Activated CD4-positive, alpha-beta memory T cell treated with anti-CD3 and anti-CD28 coated beads for 36 hours (primary cell): ENCODE measurements around the gene ROR2. TPM values are rescaled to one million over a fixed set of nuclear protein-coding genes. Genes with fewer than 3 reads are reported as not detected.

Experiments
- CTCF ChIA-PET: fragments of 350-600 bp; sonication (Branson Sonifier 250); formaldehyde crosslinking; loops from one replicate; lab custom pipeline; 2021; ENCODE audit warnings: antibody characterized with exemption, inconsistent platforms; lab: Charles Lee
- POLR2A ChIA-PET: fragments of 350-600 bp; sonication (Branson Sonifier 250); formaldehyde crosslinking; loops from one replicate; lab custom pipeline; 2021; ENCODE audit warnings: antibody characterized with exemption; lab: Charles Lee
- DNase-seq: peaks from one replicate; pipeline ENCODE4 v3.0.0-alpha.2; 2020
- H3K27ac Mint-ChIP-seq: one replicate; pipeline ENCODE4 v1.8.0; 2021; ENCODE audit warnings: mixed read lengths
- H3K27me3 Mint-ChIP-seq: one replicate; pipeline ENCODE4 v1.8.0; 2021; ENCODE audit warnings: mixed read lengths
- H3K36me3 Mint-ChIP-seq: one replicate; pipeline ENCODE4 v1.8.0; 2021; ENCODE audit warnings: mixed read lengths
- H3K4me1 Mint-ChIP-seq: one replicate; pipeline ENCODE4 v1.8.0; 2021; ENCODE audit warnings: low read depth, mixed read lengths
- H3K4me3 Mint-ChIP-seq: one replicate; pipeline ENCODE4 v1.8.0; 2021; ENCODE audit warnings: mild to moderate bottlenecking, mixed read lengths
- H3K9me3 Mint-ChIP-seq: one replicate; pipeline ENCODE4 v1.8.0; 2021; ENCODE audit warnings: mixed read lengths
- intact Hi-C: fragments of 100-400 bp; cut with micrococcal nuclease; formaldehyde crosslinking; loops from one replicate; pipeline ENCODE4 v1.15.1; 2023
- total RNA-seq, 2 experiments: library from RNA; stranded (reverse); gene quantifications; one replicate each; pipeline ENCODE4 v1.2.3, GENCODE V29; 2021

The ROR2 gene
- total RNA-seq, 2 experiments from 2014 or later: 0.05 to 0.31 TPM

- peaks cover 6% of the 10 kb centered on the region for H3K27me3 Mint-ChIP-seq
- intact Hi-C loops: no loop called here
- no peak overlapping the region for H3K4me3 Mint-ChIP-seq
- no peaks in the 10 kb centered on the region for H3K36me3 Mint-ChIP-seq
- CTCF ChIA-PET: no interaction called here
- H3K4me1 Mint-ChIP-seq: peaks cover 8% of the 10 kb centered on the region
- POLR2A ChIA-PET: no interaction called here
- H3K27ac Mint-ChIP-seq: no peak overlapping the region
- DNase-seq: no peak
- peaks cover 5% of the 10 kb centered on the region for H3K9me3 Mint-ChIP-seq
Measured at GRCh38 chr9:91785447-91785842, 164.6 kb downstream of the ROR2 start.

- intact Hi-C loops: no loop called here
- ChIA-PET POLR2A (no interaction called here), CTCF (no interaction called here)
- no peak for DNase-seq
- Mint-ChIP-seq H3K4me3 (no peak overlapping the region), H3K36me3 (no peaks in the 10 kb centered on the region), H3K27me3 (peaks cover 6% of the 10 kb centered on the region), H3K9me3 (peaks cover 5% of the 10 kb centered on the region), H3K4me1 (peaks cover 8% of the 10 kb centered on the region), H3K27ac (no peak overlapping the region)
Measured at GRCh38 chr9:91784673-91785446, 165.2 kb downstream of the ROR2 start.

GRCh38 chr9:91783876-91784672 is 166.0 kb downstream of the ROR2 start:
- no peak for DNase-seq
- POLR2A ChIA-PET: no interaction called here
- CTCF ChIA-PET: no interaction called here
- intact Hi-C loops: no loop called here
- Mint-ChIP-seq H3K27me3 (peaks cover 6% of the 10 kb centered on the region), H3K4me1 (peaks cover 8% of the 10 kb centered on the region), H3K4me3 (no peak overlapping the region), H3K9me3 (peaks cover 5% of the 10 kb centered on the region), H3K27ac (no peak overlapping the region), H3K36me3 (no peaks in the 10 kb centered on the region)

GRCh38 chr9:91783411-91783810 is 166.6 kb downstream of the ROR2 start:
- H3K27ac Mint-ChIP-seq: no peak overlapping the region
- peaks cover 5% of the 10 kb centered on the region for H3K9me3 Mint-ChIP-seq
- DNase-seq: no peak
- H3K4me1 Mint-ChIP-seq: peaks cover 8% of the 10 kb centered on the region
- ChIA-PET POLR2A (no interaction called here), CTCF (no interaction called here)
- no peaks in the 10 kb centered on the region for H3K36me3 Mint-ChIP-seq
- H3K27me3 Mint-ChIP-seq: peaks cover 6% of the 10 kb centered on the region
- H3K4me3 Mint-ChIP-seq: no peak overlapping the region
- intact Hi-C loops: no loop called here

GRCh38 chr9:91782708-91783214 is 167.3 kb downstream of the ROR2 start:
- Mint-ChIP-seq H3K27ac (no peak overlapping the region), H3K36me3 (no peaks in the 10 kb centered on the region), H3K27me3 (peaks cover 6% of the 10 kb centered on the region), H3K4me3 (no peak overlapping the region), H3K9me3 (no peaks in the 10 kb centered on the region), H3K4me1 (peaks cover 8% of the 10 kb centered on the region)
- intact Hi-C loops: no loop called here
- CTCF ChIA-PET: interaction anchor here (0.7 to 0.9 kb wide), 2 partner anchors 9 to 168 kb away, joined by 3 read pairs; partner anchors contain the start of gene ROR2
- DNase-seq: no peak
- POLR2A ChIA-PET: no interaction called here

- DNase-seq: no peak
- no peak overlapping the region for H3K27ac Mint-ChIP-seq
- H3K9me3 Mint-ChIP-seq: no peaks in the 10 kb centered on the region
- POLR2A ChIA-PET: no interaction called here
- H3K27me3 Mint-ChIP-seq: peaks cover 6% of the 10 kb centered on the region
- no peak overlapping the region for H3K4me3 Mint-ChIP-seq
- H3K36me3 Mint-ChIP-seq: no peaks in the 10 kb centered on the region
- intact Hi-C loops: no loop called here
- CTCF ChIA-PET: interaction anchor here (0.7 to 0.9 kb wide), 2 partner anchors 8 to 169 kb away, joined by 3 read pairs; partner anchors contain the start of gene ROR2
- H3K4me1 Mint-ChIP-seq: peaks cover 8% of the 10 kb centered on the region
Measured at GRCh38 chr9:91781906-91782305, 168.1 kb downstream of the ROR2 start.

- no peak for DNase-seq
- H3K36me3 Mint-ChIP-seq: no peaks in the 10 kb centered on the region
- H3K4me3 Mint-ChIP-seq: no peak overlapping the region
- ChIA-PET CTCF (interaction anchor here (0.9 kb wide), 1 partner anchor 169 kb away, joined by 3 read pairs; the partner anchor contains the start of gene ROR2), POLR2A (no interaction called here)
- peaks cover 12% of the 10 kb centered on the region for H3K27me3 Mint-ChIP-seq
- intact Hi-C loops: no loop called here
- H3K9me3 Mint-ChIP-seq: no peaks in the 10 kb centered on the region
- H3K4me1 Mint-ChIP-seq: peaks cover 8% of the 10 kb centered on the region
- no peak overlapping the region for H3K27ac Mint-ChIP-seq
Measured at GRCh38 chr9:91781116-91781515, 168.9 kb downstream of the ROR2 start.

- Mint-ChIP-seq H3K27ac (no peak overlapping the region), H3K27me3 (peaks cover 14% of the 10 kb centered on the region)
- CTCF ChIA-PET: interaction anchor here (1.2 kb wide), 1 partner anchor 172 kb away, joined by 3 read pairs; the partner anchor contains the start of gene ROR2
Measured at GRCh38 chr9:91778031-91778430, 172.0 kb downstream of the ROR2 start.

GRCh38 chr9:91777292-91777830 is 172.7 kb downstream of the ROR2 start:
- Mint-ChIP-seq H3K27me3 (peaks cover 14% of the 10 kb centered on the region), H3K27ac (no peak overlapping the region), H3K9me3 (no peaks in the 10 kb centered on the region), H3K4me3 (no peak overlapping the region), H3K36me3 (no peaks in the 10 kb centered on the region), H3K4me1 (peaks cover under 1% of the 10 kb centered on the region)
- intact Hi-C loops: loop anchor here (5.0 kb wide), 1 partner anchor 175 kb away; the partner anchor contains the start of gene ROR2
- DNase-seq: no peak
- ChIA-PET POLR2A (no interaction called here), CTCF (interaction anchor here (4.3 kb wide), 1 partner anchor 174 kb away, joined by 25 read pairs; the partner anchor contains the start of gene ROR2)

More at GRCh38 chr9:91778031-91778430, 172.0 kb downstream of the ROR2 start:
- DNase-seq: no peak
- Mint-ChIP-seq H3K4me1 (peaks cover 8% of the 10 kb centered on the region), H3K36me3 (no peaks in the 10 kb centered on the region), H3K9me3 (no peaks in the 10 kb centered on the region), H3K4me3 (no peak overlapping the region)
- POLR2A ChIA-PET: no interaction called here
- intact Hi-C loops: loop anchor here (5.0 kb wide), 1 partner anchor 174 kb away; the partner anchor contains the start of gene ROR2

GRCh38 chr9:91776409-91777291 is 173.4 kb downstream of the ROR2 start:
- Mint-ChIP-seq H3K4me3 (no peak overlapping the region), H3K27me3 (peaks cover 14% of the 10 kb centered on the region), H3K4me1 (no peaks in the 10 kb centered on the region), H3K9me3 (no peaks in the 10 kb centered on the region), H3K27ac (no peak overlapping the region), H3K36me3 (no peaks in the 10 kb centered on the region)
- intact Hi-C loops: loop anchor here (5.0 kb wide), 1 partner anchor 176 kb away; the partner anchor contains the start of gene ROR2
- CTCF ChIA-PET: interaction anchor here (0.6 to 4.3 kb wide), 5 partner anchors 11 to 177 kb away, joined by 3 to 25 read pairs (median 5); partner anchors contain the start of gene ROR2
- POLR2A ChIA-PET: no interaction called here
- DNase-seq: no peak

- Mint-ChIP-seq H3K9me3 (no peaks in the 10 kb centered on the region), H3K4me1 (no peaks in the 10 kb centered on the region), H3K27me3 (peaks cover 14% of the 10 kb centered on the region), H3K27ac (no peak overlapping the region), H3K4me3 (no peak overlapping the region), H3K36me3 (no peaks in the 10 kb centered on the region)
- POLR2A ChIA-PET: no interaction called here
- CTCF ChIA-PET: interaction anchor here (1.1 to 4.3 kb wide), 4 partner anchors 10 to 178 kb away, joined by 4 to 25 read pairs (median 5); partner anchors contain the start of gene ROR2
- no peak for DNase-seq
- intact Hi-C loops: loop anchor here (5.0 kb wide), 1 partner anchor 177 kb away; the partner anchor contains the start of gene ROR2
Measured at GRCh38 chr9:91775708-91776028, 174.4 kb downstream of the ROR2 start.
